Body of pancreas (tissue), 4 donors: ENCODE results near the gene GRIK1. TPM values are rescaled to one million over a fixed set of nuclear protein-coding genes. Genes with fewer than 3 reads are reported as not detected.

ENCODE experiments used
- ATAC-seq: fragments of 150-250 bp; one replicate; pipeline ENCODE4 v1.9.1; 2016
- DNase-seq, 4 donors: peaks; one replicate each; pipeline ENCODE4 v3.0.0-alpha.2; 2019
- H3K27ac ChIP-seq, 4 donors: fragments of 200-600 bp; sonication (generic); 1 replicate in 3 of 4; 2 replicates in 1 of 4; pipeline versions ENCODE4 v1.5.1 to v1.6.1; 2016 to 2019; ENCODE audit warnings: mild to moderate bottlenecking in 1 of 4, mixed read lengths in 1 of 4, moderate library complexity in 1 of 4
- H3K27me3 ChIP-seq, 2 donors: fragments of 200-600 bp; sonication (generic); one replicate each; pipeline ENCODE4 v1.6.0; 2016; ENCODE audit warnings: mild to moderate bottlenecking in 1 of 2
- H3K36me3 ChIP-seq, 2 donors: fragments of 200-600 bp; sonication (generic); replicated peaks in 1 of 2; 2 replicates each; pipeline ENCODE4 v1.5.1; 2016; ENCODE audit warnings: low read depth in 2 of 2; ENCODE audit not compliant: insufficient read depth in 1 of 2
- H3K4me1 ChIP-seq: fragments of 200-600 bp; sonication (generic); one replicate; pipeline ENCODE4 v1.6.0; 2016
- H3K4me3 ChIP-seq, 2 donors: fragments of 200-600 bp; sonication (generic); 1 replicate in 1 of 2; 2 replicates in 1 of 2; pipeline ENCODE4 v1.5.1; 2016 to 2019
- H3K9me3 ChIP-seq, 3 donors: fragments of 200-600 bp; sonication (generic); 1 replicate in 2 of 3; 2 replicates in 1 of 3; pipeline ENCODE4 v1.5.1; 2016
- CTCF ChIP-seq, 7 experiments: fragments of 450-650 bp in 4 of 7; fragments of 200-600 bp in 3 of 7; sonication (generic) in 3 of 7; IDR thresholded peaks; one replicate each; pipeline ENCODE4 v1.5.1; 2016 to 2019; ENCODE audit warnings: antibody characterized with exemption in 7 of 7
- POLR2A ChIP-seq, 3 donors: fragments of 450-650 bp; IDR thresholded peaks; one replicate each; pipeline ENCODE4 v1.6.1; 2016; ENCODE audit warnings: antibody characterized with exemption in 3 of 3, mild to moderate bottlenecking in 2 of 3
- WGBS, 2 donors: methylation state at CpG; one replicate each; pipeline ENCODE4 v1.1.5; 2017; 5-methylcytosine and 5-hydroxymethylcytosine counted together
- intact Hi-C: fragments of 100-400 bp; cut with DNase I; formaldehyde crosslinking; loops from one replicate; pipeline ENCODE4 v1.15.1; 2023
- total RNA-seq, 2 donors: library from RNA; depleted of rRNA; stranded (reverse); fragments of >200 nt; gene quantifications; one replicate each; pipeline ENCODE4 v1.1.0, GENCODE V29; 2016

GRIK1 gene
- total RNA-seq, 2 donors from 2014 or later: 0.66 TPM; not detected in 1

- DNase-seq (no peak), ATAC-seq (no peak)
- TF ChIP-seq POLR2A (IDR thresholded peaks at IDR 0.05): no peak
- no peak for TF ChIP-seq CTCF (IDR thresholded peaks at IDR 0.05)
- Histone ChIP-seq H3K27ac (no peak overlapping the region), H3K4me3 (no peak overlapping the region), H3K4me1 (no peaks in the 10 kb centered on the region), H3K27me3 (no peaks in the 10 kb centered on the region), H3K36me3 (no peaks in the 10 kb centered on the region), H3K9me3 (no peaks in the 10 kb centered on the region)
- intact Hi-C loops: no loop called here
- WGBS, 2 donors: 81 to 84% methylated on average over 11 of the region's 11 CpGs
Measured at GRCh38 chr21:29904359-29905282, 35.2 kb downstream of the GRIK1 start.

GRCh38 chr21:29896884-29897283, 42.9 kb downstream of the GRIK1 start:
- 45 to 56% methylated on average over 3 of the region's 3 CpGs for WGBS, 2 donors
- intact Hi-C loops: no loop called here
- no peak for DNase-seq
- H3K36me3 ChIP-seq: no peaks in the 10 kb centered on the region
- no peak overlapping the region for H3K4me3 ChIP-seq
- ATAC-seq: no peak
- no peaks in the 10 kb centered on the region for H3K9me3 ChIP-seq
- H3K27me3 ChIP-seq: no peaks in the 10 kb centered on the region
- H3K4me1 ChIP-seq: no peaks in the 10 kb centered on the region
- TF ChIP-seq POLR2A (IDR thresholded peaks at IDR 0.05): no peak
- TF ChIP-seq CTCF (IDR thresholded peaks at IDR 0.05): no peak
- no peak overlapping the region for H3K27ac ChIP-seq

- H3K9me3 ChIP-seq: no peaks in the 10 kb centered on the region
- no peaks in the 10 kb centered on the region for H3K27me3 ChIP-seq
- no peak for ATAC-seq
- no peak for TF ChIP-seq POLR2A (IDR thresholded peaks at IDR 0.05)
- TF ChIP-seq CTCF (IDR thresholded peaks at IDR 0.05): no peak
- H3K4me3 ChIP-seq: no peak overlapping the region
- intact Hi-C loops: no loop called here
- no peak for DNase-seq
- WGBS, 2 donors: 95 to 97% methylated on average over 3 of the region's 3 CpGs
- H3K4me1 ChIP-seq: peaks cover 1% of the 10 kb centered on the region
- H3K36me3 ChIP-seq: no peaks in the 10 kb centered on the region
- H3K27ac ChIP-seq: no peak overlapping the region
Measured at GRCh38 chr21:29893687-29894086, 46.1 kb downstream of the GRIK1 start.

GRCh38 chr21:29892379-29892778, 47.4 kb downstream of the GRIK1 start:
- intact Hi-C loops: no loop called here
- no peak for ATAC-seq
- TF ChIP-seq CTCF (IDR thresholded peaks at IDR 0.05) (no peak), POLR2A (IDR thresholded peaks at IDR 0.05) (no peak)
- DNase-seq: no peak
- H3K9me3 ChIP-seq: no peaks in the 10 kb centered on the region
- H3K4me1 ChIP-seq: peaks cover 12% of the 10 kb centered on the region
- no peaks in the 10 kb centered on the region for H3K27me3 ChIP-seq
- H3K36me3 ChIP-seq: no peaks in the 10 kb centered on the region
- H3K27ac ChIP-seq: no peak overlapping the region
- no peak overlapping the region for H3K4me3 ChIP-seq
- WGBS, 2 donors: 84 to 85% methylated on average over 6 of the region's 6 CpGs

GRCh38 chr21:29888437-29888836, 51.4 kb downstream of the GRIK1 start:
- no peak for ATAC-seq
- Histone ChIP-seq H3K9me3 (no peaks in the 10 kb centered on the region), H3K27me3 (no peaks in the 10 kb centered on the region), H3K4me3 (no peak overlapping the region), H3K27ac (no peak overlapping the region), H3K36me3 (no peaks in the 10 kb centered on the region), H3K4me1 (peaks cover 12% of the 10 kb centered on the region)
- 72 to 78% methylated on average over 2 of the region's 2 CpGs for WGBS, 2 donors
- DNase-seq: no peak
- intact Hi-C loops: no loop called here
- TF ChIP-seq CTCF (IDR thresholded peaks at IDR 0.05): no peak
- no peak for TF ChIP-seq POLR2A (IDR thresholded peaks at IDR 0.05)
